GM12872 (cell line): ENCODE results near the gene NLGN1.

ENCODE experiments used
- CTCF ChIP-seq: IDR thresholded peaks from 3 replicates; pipeline ENCODE4 v1.5.1; 2011; ENCODE audit warnings: low read depth, mild to moderate bottlenecking, low read length, moderate library complexity; ENCODE audit not compliant: insufficient read depth

Gene NLGN1

DNA sequence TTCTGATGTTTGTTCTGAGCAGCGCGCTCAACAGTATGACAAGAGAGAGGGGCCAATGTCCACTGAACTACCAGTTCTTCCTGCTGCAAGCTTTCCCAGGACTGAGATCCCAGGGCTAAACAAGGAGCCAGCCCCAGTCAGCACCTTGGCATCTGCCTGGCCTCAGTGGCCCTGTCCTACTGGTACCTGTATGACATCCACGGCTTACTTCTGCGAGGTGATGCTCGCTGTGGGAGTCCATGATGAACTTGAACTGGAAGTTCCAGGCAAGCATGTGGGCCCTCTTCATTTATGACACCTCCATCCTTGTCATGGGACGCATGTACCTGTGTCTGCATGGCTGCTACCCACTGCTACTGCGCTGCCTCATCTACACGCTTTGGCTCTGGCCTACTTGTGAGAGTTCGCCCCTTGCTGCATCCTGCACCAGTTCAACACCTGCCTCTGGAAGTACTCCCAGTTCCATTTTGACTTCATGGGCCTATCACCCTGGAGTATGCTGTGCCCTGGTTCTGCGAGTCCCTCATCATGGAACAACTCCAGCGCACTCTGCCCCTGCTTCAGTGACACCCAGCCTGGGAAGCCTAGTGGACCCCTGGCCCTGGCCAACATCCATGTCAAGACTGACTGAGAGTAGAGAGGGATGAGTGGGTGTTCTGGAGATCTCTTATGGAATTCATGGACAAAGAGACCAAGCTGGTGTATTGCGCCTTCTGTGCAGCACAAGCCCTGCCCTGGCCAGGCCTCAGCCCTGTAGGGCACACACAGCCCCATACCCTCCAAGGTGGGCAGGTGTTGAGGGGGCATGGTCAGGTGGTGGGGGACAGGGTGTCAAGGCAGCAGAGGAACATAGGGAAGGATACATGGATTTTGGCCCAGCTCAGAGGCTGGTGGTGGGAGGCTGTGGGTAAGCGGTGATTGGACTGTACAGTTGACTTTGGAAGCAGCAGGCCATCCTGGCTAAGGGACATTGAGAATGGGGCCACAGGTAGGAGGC, 246.8 kb downstream of the NLGN1 start:
- no peak for TF ChIP-seq CTCF

DNA sequence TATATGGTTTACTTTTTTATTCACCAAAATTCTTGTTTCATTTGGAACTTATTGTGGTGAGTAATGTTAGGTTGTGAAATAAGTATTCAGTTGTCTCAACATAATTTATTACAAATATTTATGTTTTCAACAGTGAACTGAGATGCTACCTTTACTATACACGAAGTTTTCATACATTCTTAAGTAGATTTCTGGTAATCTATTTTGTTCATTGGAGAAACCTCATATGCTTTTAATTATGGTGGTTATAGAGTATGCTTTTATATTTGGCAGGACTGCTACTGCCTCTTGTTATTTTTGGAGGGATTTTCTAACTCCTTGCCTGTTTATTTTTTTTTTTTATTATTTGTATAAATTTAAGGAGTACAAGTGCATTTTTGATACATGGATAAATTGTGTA, 253.1 kb downstream of the NLGN1 start:
- no peak for TF ChIP-seq CTCF

DNA sequence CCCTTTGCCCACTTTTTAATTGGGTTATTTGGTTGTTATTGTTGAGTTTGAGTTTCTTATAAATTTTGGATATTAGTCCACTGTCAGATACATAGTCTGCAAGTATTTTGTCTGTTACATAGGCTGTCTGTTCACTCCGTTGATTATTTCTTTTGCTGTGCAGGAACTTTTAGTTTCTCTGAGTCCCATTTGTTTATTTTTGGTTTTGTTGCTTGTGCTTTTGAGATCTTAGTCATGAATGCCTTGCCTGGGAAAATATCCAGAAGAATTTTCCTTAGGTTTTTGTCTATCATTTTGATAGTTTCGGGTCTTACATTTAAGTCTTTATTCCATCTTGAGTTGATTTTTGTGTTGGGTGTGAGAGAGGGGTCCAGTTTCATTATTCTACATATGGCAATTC, 254.5 kb downstream of the NLGN1 start:
- TF ChIP-seq CTCF, result no peak

GRCh38 chr3:173653781-173654180, 256.2 kb downstream of the NLGN1 start:
- no peak for TF ChIP-seq CTCF

- TF ChIP-seq CTCF, result no peak
These were observed 262.4 kb downstream of the NLGN1 start for GRCh38 chr3:173659972-173660371.

- TF ChIP-seq CTCF, result no peak
These were observed 263.2 kb downstream of the NLGN1 start for GRCh38 chr3:173660645-173661299.

DNA sequence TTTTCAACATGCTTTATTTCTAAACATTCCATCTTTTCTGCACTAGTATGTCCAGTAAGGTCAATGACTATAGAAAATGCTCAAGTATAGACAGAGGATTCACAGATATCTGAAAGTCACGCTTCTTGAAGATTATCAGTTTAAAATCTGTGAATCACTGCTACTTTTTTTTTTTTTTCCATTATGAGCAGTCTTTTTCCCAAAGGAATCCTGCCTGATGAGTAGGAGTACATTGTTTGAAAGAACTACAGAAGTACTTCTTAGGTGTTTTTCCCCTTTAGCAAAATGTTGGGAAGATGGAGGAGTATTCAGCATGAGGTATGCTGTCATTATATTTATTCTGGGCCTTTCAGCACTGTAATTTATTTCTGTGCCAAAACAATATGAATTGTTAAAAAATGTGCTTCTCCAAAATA, 266.2 kb downstream of the NLGN1 start:
- no peak for TF ChIP-seq CTCF
